Cerebellar nuclear complex (tissue), 1 donor: Measurements from ENCODE around the gene YIPF4.
"Not testable (repeated sequence)": the region's sequence is repeated elsewhere in the genome, so short reads cannot be mapped to it uniquely, and the experiment has no call there.

Experiments
- DNase-seq, 2 experiments: peaks; one replicate each; lab custom pipeline; 2025; lab: John Stamatoyannopoulos, UW

The YIPF4 gene

DNA sequence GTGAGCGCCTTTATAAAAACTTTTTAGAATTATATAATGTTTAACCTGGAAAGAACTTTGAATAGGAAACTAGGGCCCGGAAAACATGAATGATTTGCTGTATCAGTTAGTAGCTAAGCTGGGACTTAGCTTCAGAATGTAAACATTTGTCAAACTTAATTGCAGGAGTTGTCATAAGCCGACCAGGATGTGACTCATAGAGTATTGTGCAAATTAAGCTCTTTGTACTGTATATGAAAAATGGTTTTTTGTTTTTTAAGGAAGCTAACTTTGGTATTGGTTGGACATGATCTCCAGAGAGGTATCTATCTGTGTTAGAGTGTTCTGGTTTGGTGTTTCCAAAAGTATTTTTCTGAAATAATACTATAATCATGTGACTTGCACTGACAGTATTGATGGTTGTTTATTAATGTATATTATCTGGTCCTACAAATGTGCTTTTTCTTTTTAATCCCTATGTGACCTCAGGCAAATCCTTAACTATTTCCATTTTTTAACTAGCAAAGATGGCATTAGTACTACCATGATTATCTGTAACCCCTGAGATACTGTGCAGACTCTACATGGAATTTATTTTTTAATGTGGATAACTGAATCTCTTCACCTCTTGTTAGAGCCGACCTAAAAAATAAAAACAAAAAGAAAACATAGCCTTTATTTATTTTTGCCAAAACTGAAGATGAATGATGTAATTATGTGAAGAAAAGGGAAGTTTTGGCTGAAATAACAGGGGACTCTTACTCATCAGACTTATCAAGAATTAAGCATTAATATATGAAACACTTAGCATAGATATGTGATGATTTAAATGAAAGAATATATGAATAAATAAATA, 11.7 kb downstream of the YIPF4 start:
- no peak for DNase-seq

DNA sequence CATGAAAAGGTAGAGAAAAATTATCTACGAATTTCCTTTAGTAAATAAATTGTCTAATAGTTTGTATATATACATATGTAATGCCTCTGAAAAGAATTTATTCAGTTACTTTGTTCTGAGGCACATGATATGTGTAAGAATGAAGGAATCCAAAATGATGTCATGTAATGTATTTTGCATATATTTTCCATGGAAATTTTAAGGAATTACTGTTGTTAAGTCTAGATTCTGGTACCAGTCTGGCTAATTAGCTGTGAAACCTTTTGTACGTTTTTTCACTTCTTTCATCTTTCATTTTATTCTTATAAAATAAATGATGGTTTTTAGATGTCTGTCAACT, 12.3 kb downstream of the YIPF4 start:
- DNase-seq, result no peak

GRCh38 chr2:32291746-32292145, 14.0 kb downstream of the YIPF4 start:
- DNase-seq, result no peak

DNA sequence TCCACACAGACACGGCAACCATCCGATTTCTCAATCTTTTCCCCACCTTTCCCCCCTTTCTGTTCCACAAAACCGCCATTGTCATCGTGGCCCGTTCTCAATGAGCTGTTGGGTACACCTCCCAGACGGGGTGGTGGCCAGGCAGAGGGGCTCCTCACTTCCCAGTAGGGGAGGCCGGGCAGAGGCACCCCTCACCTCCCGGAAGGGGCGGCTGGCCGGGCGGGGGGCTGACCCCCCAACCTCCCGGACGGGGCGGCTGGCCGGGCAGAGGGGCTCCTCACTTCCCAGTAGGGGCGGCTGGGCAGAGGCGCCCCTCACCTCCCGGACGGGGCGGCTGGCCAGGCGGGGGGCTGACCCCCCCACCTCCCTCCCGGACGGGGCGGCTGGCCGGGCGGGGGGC, 15.8 kb downstream of the YIPF4 start:
- DNase-seq, result not testable (repeated sequence)

GRCh38 chr2:32293966-32294562, 16.4 kb downstream of the YIPF4 start:
- DNase-seq, result not testable (repeated sequence)

DNA sequence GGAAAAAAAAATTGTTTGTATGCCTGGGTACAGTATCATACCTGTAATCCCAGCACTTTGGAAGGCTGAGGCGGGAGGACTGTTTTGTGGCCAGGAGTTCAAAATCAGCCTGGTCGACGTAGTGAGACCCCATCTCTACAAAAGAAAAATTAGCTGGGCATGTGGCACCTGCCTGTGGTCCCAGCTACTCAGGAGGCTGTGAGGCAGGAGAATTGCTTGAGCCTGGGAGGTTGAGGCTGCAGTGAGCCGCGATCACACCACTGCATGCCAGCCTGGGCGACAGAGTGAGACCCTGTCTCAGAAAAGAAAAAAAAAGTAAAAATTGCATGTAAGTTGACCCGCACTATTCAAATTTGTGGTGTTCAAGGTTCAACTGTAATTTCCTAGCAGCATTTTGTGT, 32.9 kb downstream of the YIPF4 start:
- no peak for DNase-seq

DNA sequence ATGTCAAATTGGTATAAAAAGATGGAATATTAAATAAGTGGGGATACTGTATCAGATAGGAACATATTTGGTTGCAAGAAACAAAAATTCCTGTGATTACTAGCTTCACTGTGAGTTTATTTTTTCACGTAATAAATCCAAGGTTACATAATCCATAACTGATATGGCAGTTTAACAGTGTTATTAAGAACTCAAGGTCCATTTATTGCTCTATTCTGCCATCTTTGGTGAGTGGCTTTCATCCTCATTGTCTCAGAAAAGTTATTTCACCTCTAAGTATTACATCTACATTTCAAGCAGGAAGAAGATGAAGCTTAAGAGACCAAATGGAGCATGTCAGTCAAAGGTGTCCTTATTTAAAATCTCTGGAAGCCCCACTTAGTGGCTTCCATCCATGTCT, 37.2 kb downstream of the YIPF4 start:
- DNase-seq, result no peak

DNA sequence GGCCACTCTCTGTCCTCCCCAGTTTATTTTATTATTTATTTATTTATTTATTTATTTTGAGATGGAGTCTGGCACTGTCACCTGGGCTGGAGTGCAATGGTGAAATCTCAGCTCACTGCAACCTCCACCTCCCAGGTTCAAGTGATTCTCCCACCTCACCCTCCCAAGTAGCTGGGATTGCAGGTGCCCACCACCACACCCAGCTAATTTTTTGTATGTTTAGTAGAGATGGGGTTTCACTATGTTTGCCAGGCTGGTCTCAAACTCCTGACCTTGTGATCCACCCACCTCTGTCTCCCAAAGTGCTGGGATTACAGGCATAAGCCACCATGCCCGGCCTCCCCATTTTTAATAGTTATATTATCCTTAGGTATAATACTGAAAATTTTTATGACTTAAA, 51.0 kb downstream of the YIPF4 start:
- not testable (repeated sequence) for DNase-seq

GRCh38 chr2:32329180-32329980, 51.7 kb downstream of the YIPF4 start:
- DNase-seq, result not testable (repeated sequence)

DNA sequence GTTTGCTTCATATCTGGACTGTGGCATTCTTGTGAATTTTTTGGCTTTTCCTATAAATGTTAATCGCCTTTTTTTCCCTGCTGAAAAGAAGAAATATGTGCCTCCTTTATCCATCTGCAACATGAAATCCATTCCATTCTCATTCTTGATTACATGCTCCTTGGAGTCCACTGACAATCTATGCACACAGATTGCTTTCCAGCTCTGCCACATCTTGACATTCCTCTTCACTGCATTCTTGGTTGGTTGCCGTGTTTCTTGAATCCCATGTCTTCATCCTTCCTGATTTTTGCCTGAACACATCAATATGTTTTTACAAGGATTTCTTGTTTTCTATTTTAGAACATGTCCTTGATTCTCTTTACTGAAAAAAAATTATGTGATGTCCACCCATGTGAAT, 52.4 kb downstream of the YIPF4 start:
- DNase-seq, result no peak

- DNase-seq, result no peak
Observed at GRCh38 chr2:32342801-32343200, 65.1 kb downstream of the YIPF4 start.

DNA sequence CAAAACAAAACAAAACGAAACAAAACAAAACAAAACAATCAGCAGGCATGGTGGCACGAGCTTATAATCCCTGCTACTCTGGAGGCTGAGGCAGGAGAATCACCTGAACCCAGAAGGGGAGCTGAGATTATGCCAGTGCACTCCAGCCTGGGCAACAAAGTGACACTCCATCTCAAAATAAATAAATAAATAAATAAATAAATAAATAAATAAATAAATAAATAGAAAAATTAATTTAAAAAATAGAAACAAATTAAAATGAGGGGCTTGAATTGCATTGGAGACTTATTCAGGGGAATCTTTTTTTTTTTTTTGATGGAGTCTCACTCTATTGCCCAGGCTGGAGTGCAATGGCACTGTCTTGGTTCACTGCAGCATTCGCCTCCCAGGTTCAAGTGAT, 73.1 kb downstream of the YIPF4 start:
- not testable (repeated sequence) for DNase-seq

GRCh38 chr2:32355976-32356680, 78.4 kb downstream of the YIPF4 start:
- peak; percentile 4 to 33 for DNase-seq

DNA sequence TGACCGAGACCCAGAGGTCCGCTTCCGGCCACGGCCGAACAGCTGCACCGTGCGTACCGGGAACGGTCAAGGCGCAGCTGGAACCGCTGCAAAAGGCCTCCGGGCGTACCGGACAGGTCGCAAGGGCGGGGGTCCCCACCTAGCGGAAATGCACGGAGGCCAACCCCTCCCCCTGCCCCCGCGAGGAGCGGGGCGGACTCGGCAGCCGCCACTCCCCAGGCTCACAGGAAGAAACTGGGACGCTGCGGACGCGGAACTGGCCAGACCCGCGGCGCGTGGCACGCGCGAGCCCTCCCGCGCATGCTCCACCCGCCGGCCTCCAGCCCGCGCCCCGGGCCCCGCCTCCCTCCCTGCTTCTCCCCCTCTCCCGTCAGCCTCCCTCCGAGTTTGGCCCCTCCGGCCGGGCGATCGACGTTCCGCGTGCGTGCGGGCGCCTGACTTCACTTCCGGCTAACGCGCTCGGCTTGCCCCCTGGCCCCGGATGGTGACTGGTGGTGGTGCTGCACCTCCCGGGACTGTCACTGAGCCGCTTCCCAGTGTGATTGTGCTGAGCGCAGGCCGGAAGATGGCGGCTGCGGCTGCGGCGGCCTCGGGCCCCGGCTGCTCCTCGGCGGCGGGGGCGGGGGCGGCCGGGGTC, 79.1 kb downstream of the YIPF4 start, which contains the start of gene BIRC6:
Gene BIRC6, plus strand, starts transcription at position 343 of the 637 bp plus-strand sequence. Its CDS starts 139 bp downstream, at position 482.
- DNase-seq, result peak; percentile 84 to 92

DNA sequence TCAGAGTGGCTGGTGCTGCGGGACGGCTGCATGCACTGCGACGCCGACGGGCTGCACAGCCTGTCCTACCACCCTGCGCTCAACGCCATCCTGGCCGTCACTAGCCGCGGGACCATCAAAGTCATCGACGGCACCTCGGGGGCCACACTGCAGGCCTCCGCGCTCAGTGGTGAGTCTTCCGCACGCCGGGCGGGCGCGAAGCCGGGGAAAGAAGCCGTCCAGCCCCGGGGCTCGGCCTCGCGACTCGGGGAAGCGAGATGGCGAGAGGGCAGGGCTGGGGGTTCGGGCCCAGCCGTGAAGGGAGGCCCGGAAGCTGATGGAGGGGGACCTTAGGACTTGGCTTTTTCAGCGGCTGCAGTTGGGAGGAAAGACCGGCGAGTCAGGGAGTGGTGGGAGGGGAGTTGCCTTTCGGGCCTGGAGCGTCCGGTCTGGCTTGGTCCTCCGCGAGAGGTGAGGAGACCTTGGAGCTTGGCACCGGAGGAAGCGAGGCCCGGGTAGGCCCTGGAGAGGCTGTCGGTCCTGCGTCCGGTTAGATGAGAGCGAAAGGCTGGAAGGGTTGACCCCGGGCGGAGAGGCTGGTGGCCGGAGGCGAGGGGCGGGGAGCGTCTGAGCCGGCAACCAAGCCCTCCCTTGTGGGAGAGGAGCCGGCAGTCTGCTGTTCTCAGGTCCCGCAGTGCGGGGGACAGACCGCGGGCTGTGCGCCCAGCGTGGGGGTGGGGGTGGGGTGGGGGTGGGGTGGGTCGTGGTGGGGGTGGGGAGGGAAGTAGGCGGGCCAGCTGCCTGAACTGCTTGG, 79.8 kb downstream of the YIPF4 start:
- DNase-seq, result no peak

DNA sequence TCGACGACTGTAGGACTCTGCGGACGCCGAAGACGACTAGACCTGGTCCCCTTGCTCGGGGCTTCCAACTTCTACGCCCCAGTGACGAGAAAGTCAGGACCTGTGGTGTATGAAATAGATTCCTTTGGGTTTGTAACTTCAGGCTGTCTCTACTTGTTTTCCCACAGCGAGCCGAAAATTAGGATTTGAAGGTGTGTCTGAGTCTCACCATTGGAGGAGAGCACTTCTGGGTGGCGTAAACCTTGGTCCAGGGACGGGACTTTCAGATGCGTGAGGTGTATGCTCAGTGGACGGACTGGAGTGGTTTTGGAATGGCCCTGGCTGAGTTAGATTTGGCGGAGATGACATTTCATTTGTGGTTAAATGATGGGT, 80.4 kb downstream of the YIPF4 start:
- no peak for DNase-seq

GRCh38 chr2:32360416-32360815, 82.7 kb downstream of the YIPF4 start:
- no peak for DNase-seq

DNA sequence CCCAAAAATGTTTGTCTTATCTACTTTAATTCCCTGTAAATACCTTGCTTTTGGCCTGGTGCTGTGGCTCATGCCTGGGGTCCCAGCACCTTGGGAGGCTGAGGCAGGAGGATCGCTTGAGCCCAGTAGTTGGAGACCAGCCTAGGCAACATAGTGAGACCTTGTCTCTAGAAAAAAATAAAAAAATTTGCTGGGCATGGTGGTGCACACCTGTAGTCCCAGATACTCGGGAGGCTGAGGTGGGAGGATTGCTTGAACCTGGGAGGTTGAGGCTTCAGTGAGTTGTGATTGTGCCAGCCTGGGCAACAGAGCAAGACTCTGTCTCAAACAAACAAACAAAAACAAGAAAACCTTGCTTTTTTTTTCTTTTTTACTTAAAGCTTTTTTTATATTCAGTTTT, 85.3 kb downstream of the YIPF4 start:
- DNase-seq, result not testable (repeated sequence)

DNA sequence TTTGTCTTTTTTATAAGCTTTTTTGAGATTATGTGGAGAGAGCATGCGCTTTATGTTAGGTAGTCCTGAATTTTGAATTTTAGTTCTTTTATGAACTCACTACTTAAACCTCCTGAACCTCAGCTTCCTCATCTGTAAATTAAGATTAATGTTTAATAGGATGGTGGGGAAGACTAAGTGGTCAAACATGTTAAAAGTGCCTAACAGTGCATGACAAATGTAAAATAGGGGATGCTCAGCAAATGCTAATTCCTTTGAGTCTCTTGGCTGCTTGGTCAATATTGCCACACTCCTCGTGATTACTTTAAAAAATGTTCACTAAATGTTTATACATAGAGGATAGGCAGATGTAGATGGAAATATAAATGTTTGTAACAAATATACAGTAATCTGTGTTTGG, 85.9 kb downstream of the YIPF4 start:
- DNase-seq, result no peak

DNA sequence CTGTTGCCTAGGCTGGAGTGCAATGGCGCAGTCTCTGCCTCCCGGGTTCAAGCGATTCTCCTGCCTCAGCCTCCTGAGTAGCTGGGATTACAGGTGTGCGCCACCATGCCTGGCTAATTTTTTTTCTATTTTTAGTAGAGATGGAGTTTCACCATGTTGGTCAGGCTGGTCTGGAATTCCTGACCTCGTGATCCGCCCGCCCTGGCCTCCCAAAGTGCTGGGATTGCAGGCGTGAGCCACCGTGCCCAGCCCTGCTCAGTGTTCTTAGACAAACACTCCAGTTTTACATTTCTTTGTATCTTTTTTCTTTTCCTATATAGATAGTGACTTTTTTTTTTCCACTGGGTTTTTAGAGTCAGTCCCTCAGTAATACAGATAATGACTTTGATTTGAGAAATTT, 86.6 kb downstream of the YIPF4 start:
- DNase-seq, result not testable (repeated sequence)

- DNase-seq, result not testable (repeated sequence)
Observed at GRCh38 chr2:32365679-32366078, 88.0 kb downstream of the YIPF4 start.
